OCI-M2 (cell line): ENCODE data around the gene PHLDA2.

Experiments
- DNase-seq: peaks from one replicate; lab custom pipeline; 2025; ENCODE audit not compliant: unreplicated experiment; lab: John Stamatoyannopoulos, UW

PHLDA2 gene, protein sequence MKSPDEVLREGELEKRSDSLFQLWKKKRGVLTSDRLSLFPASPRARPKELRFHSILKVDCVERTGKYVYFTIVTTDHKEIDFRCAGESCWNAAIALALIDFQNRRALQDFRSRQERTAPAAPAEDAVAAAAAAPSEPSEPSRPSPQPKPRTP

DNA sequence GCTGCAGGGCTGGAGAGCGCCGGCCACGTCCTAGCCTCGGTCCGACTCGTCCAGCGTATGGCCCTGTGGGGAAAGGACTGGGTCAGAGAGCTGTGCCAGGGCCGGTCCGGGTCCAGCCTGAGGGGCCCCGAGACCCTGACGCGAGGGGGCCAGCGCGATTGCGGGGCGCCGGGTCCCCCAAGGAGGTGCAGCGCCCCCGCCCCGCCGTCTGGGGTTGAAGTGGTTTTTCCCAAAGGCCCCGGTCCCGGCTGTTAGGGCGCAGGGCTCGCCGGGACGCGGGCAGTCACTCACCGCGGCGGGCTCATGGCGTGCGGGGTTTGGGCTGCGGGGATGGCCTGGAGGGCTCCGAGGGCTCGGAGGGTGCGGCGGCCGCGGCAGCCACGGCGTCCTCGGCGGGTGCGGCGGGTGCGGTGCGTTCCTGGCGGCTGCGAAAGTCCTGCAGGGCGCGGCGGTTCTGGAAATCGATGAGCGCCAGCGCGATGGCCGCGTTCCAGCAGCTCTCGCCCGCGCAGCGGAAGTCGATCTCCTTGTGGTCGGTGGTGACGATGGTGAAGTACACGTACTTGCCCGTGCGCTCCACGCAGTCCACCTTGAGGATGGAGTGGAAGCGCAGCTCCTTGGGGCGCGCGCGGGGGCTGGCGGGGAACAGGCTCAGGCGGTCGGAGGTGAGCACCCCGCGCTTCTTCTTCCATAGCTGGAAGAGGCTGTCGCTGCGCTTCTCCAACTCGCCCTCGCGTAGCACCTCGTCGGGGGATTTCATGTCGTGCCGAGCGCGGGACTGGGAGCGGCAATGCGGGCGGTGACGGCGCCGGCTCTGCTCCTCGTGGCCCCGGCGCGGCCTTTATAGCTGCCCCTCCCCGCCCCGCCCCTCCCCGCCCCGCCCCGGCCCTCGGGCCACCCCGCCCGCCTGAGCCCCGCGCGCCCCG is at the start of gene PHLDA2:
PHLDA2 (minus strand) TSS at position 816 of the 926 bp plus-strand sequence; CDS start at position 760, 56 bp downstream.
- DNase-seq = no peak

DNA sequence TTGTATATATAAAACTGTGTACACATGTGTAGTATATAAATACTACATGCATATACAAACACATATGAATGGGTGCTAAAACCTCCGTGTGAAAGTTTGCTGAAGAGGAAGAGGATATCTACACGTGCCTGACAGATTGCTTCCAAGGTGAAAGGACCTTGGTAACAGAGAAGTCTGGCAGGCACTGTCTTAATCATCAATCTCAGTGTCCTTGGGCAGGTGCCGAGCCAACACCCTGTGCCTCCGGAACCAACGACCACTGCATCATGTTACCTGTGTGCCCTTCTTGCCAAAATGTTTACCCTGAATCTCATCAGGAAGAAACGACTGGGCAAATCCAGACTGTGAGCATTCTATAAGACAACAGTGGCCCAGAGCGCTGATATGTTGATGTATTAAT is 47.9 kb upstream of the PHLDA2 start:
- DNase-seq = no peak

DNA sequence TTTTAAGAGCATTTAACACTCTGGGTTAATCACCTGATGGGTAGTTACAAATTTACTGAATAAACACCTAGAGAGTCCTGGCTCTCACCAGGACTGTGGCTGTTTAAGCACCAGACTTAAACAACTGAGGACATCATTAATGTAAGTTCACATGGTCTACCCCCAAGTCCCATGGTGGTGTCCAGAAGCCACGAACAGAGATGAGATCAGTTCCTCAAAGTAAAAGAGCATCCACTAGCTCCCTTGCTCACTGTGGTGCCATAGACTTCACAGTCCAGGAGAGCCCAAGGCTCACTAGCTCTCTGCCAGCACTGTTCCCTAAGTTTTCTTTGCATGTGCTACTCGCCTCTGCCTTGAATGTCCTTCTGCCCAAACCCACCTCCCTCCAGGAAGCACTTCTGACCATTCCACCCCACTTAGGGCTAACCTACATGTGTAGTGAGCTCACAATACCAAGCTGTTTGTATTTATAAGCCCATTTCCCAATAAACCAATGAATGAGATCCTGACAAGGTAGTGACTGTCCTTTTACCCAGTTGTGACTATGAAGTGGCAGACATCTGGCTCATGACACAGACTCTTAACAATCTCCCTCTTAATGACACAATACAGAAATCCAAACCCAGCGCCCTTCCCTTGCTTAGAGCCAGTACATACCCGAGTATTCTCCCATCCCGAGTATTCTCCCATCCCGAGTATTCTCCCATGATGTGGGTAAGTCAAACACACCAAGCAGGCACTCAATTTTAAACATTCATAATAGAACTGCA is 47.3 kb upstream of the PHLDA2 start:
- DNase-seq = no peak

DNA sequence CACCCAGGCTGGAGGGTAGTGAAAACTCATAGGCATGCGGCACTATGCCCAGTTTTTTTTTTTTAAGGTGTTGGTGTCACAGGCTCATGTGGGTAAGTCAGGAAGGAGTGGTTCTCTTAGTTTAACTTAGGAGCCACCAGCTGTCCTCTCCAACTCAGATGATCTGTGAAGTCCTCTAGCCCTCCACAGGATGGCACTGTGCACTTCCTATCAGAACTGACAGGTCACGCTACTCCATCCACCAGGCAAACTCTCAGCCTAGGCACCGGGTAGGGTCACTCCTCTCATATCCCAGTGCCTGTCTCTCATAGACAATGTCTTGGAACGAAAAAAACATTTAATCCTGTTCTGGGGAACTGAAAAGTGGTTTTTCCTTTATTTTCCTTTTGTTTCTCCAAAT is 46.4 kb upstream of the PHLDA2 start:
- no peak for DNase-seq

DNA sequence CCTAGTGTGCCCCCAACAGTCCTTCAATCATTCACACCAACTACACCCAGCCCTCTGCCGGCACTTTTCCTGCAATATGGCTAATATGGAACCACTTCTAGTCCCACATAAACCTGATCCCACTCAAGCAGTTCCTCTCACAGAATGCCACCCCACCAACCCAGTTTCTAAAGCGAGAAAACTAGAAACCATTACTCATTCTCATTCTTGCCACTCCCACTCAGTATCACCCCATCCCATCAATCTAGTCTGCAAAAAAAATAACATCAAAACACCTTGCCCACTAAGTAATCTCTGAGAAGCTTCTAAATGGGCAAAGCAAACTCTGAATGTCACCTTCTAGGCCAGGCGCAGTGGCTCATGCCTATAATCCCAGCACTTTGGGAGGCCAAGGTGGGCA is 45.1 kb upstream of the PHLDA2 start:
- no peak for DNase-seq

DNA sequence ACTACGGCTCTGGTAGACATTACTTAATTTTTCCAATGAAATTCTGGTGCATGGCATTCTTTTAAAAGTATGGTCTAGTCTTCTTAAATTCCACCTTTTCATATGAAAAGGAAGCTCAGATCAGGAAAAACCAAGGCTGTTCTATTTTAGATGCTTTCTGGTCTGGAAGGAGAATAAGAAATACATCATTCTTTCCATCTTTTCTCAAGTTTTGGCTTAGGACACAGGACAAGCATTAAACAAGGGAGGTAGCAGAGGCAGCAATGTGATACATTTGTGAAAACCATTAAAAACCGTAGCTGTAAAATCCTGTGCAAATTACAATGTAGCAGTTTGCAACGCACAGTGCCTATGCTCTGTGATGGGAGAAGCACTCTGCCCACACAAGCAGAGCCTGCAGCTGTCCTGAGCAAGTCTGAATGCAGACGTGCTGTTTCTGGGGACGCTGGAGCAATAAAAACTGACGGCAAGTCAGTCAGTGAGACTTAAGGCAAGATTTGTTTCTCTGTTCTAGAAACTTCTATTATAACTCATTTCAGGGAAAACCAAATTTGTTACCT is 39.2 kb upstream of the PHLDA2 start:
- no peak for DNase-seq

DNA sequence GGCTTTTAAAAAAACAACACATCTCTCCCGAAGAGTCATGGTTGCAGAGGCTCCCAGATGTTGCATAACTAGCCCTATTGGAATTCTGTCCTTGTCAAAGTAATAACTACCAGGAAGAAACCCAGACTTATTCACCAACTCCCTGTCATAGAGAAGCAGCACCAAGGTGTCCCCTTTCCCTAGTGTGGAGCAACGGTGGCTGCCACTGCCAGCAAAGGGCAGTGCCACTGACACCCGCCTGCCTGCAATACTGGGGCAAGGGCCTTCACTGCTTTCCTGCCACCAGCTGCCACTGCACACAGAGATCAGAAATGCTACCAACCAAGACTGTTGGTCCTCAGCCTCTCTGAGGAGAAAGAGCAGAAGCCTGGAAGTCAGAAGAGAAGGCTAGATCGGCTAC is 35.6 kb upstream of the PHLDA2 start:
- no peak for DNase-seq

DNA sequence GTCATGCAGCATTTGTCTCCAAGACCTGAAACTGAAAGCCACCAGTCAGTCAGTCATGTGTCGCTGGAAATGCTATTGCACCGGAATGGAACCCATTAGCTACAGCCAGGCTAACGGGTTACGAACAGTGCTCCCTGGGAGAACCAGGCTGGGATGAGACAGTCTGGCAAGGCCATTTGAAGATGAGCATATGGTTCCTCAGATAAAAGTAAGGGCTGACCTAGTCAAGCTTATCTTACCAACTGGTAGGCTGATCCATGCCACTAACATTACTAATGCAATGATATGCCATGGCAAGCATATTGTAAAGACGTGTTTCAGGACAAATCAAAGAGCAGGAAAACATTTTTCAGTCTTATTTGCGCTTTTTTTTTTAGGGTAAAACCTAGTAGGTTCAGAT is 34.5 kb upstream of the PHLDA2 start:
- DNase-seq = no peak

DNA sequence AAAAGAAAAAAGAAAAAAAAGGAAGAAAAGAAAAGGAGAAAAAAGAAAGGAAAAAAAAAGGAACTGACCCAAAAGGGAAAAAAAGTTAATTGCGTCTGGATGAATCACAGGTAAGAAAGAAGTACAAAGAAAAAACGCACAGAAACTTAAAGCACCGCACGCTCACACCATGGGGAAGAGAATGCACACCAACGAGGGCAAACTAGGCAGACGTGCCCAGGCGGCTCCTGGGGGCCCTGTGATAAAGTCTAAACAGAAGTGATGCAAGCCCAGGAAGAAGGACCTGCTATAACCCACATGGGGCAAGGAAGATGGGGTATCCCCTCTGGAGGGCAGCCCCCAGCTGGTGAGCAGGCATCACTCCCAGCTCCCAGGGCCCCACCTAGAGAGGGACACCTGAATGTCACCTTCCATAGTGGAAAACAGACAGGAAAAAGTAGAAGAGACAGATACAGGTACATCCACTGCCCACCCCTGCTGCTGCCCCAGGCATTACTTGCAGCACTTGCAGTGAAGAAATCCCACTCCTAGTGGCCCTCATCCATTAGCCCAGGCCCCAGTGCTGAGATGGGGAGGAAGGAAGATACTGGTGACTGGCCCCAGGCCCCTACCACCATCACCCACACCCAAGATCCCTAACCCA is 34.0 kb upstream of the PHLDA2 start:
- no peak for DNase-seq

DNA sequence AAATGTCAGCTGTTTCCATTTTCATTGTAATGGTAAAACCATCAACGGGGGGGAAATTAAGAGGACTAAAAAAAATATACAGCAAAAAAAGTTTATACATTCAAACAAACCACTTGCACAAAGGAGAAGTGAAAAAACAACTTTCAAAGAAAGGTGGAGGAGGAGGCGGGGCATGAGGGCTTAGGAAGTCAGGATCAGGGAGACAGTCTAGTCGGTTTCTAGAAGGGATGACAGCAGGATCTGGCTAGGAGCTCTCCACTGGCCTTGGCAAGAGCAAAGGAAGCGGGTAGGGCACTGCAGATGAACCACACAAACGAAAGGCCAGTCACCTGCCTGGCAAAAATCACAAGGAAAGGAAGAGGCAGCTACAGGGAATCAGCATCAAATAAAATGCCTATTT is 31.9 kb upstream of the PHLDA2 start:
- DNase-seq = no peak

DNA sequence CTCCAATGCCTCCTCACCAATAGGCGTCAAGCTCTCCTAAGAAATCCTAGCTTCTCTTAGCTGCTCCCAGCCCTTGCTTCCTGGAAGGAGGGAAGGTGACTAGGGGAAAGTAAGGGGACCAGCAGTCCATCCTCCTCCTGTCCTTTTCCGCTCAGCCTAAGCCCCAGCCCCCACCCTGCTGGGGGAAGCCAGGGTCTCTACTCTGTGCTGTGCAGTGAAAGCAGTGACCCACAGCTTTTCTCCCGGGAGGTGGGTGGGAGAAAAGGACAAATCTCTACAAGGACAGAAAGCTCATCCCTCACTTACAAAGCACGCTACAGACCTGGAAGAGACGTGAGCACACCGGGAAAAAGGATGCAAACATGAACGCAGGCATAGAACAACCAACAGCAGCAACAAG is 30.9 kb upstream of the PHLDA2 start:
- DNase-seq = no peak

DNA sequence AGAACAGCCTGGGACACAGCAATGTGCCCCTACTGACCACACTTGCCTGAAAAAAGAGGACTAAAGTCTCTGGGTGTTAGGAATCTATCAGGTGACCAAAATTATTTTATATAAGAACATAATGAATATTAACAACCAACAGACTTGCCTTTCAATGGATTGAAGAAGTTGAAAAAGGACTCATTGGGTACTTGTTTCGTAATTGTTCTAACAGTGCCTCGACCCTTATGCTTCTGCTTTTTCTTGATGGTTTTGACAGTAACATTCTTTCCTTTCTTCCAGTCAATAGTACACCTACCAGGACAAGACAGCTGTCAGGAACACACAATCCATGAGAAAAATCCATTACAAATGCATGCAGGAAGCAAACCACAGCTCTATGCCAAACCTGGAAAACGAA is 29.0 kb upstream of the PHLDA2 start:
- DNase-seq = no peak

DNA sequence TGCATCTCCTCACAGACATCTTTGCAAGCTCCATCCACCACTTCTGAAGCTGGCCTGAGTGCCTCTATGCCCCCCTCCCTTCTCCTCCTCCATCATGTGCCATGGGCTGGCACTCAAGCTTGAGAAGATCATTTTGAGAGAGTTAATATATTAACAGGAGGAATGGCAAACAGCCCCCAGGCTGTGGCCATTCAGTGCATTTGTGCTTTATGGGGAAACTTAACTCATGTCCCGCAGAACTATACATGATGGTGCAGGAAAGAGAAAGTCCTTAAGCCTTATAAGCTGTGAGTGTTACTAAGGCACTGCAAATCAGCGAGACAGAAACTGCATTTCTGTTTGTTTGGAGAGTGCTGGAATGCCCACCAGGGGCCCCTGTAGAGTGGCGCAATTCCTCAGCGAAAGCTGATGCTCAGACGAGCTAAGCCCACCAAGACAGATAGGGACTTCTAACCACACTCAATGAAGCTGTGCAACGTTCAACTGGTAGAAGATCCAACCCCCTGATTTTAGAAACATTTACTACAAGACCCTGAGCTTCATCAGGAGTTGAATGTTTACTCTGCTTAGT is 26.8 kb upstream of the PHLDA2 start:
- no peak for DNase-seq

DNA sequence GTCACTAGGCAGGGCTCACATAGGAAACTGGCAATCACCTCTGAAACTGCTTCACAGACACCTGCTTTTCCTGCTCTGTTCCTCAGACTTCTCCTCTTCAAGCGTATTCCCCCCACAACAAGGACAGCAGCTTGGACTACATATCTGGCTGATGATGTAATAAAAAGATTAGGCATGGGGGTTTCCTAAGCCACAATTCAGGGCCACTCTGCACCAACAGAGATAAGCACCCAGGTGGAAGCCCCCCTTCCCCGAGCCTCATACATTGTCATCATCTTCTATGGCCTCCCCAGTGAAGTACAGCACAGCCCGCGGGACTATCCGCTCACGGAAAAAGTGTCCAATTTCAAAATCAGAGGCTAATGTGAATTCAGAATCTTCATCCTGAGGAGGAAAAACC is 25.0 kb upstream of the PHLDA2 start:
- DNase-seq = no peak

DNA sequence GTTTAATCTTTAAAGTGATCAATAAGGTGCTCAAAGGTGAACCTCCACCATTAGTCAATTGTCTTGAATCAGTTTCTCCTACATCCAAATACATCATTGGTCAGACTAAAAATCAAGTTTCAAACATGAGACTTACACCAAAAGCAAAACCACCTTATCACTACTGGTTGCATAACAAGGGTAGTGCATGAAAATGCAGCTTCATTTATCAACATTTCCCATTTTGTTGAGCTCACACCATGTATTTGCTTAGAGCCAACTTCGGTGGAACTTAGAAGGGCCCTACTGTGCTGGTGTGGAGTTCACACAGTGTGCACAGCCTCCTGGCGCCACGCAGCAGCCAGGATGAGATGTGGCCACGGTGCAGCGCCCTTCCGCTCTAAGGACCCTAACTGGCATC is 23.1 kb upstream of the PHLDA2 start:
- no peak for DNase-seq

DNA sequence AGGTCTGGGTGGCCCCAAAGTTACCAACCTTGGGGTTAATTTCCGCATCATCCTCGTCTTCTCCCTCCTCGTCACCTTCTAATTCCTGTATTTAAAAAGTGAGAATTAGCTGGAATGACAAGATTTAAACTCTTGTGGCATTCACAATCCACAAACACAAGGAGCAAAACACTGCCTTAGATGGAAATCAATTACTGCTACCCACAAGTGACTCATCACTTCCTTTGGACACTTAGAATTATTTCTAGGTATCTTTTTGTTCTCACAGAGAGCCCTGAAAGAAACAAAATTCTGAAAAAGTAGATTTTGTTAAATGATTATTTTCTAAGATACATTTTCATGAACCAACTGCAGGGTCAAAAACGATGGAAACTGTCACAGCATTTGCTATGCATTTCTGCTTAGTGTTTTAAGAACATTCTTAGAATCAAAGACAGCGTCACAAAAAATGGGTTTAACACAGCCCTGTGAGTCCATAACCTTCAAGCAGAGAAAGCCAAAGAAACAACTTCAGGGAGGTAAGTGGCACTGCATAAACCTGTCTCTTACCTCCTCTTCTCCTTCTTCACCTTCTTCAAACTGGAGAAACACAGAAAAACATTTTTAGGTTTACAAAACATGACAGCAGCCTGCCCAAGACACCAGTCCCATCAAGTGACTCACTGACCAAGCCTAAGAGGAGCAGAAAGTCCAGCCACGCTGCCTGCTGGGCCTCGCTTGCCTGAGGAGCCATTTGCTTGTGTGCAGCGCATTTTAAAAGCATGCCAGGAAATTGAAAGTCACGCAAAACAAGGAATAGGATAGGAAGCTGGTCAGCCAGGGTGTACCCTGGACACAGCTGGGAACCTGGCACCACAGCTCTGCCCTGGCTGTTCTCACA is 22.3 kb upstream of the PHLDA2 start:
- DNase-seq = no peak

DNA sequence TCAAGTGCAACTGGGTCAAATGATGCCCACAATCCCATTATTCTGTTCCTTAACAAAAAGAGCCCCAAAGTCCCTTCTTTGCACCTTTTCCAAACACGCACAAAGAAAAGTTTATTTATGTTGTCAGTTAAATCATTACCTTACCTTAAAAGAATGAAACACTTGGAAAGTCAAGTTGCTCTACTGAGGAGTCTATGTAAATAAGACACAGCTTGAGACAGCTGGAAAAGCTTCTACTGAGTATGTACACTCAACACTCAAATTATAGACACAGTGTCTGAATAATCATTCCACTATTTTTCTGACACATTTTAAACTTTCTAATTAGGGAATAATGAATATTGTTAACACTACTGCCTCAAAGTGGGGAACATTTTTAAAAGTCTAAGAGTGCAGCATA is 21.6 kb upstream of the PHLDA2 start:
- DNase-seq = no peak

DNA sequence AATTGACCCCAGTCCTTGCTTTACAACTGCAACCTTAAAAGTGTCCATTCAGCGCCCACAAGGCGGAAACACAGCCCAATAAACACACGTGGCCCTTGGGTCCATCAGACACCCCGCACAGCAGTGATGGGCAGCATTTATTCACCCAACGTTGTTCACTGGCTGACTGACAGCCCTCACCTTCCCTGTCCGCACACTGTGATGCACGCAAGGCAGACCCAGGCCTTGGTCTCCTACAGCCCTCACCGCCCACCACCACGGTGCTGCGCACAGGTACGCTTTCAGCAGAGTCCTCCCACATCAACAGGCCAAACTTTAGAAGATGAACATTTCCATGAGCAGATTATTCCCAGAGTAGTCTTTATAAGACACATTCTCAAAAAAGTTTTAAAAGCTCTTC is 20.7 kb upstream of the PHLDA2 start:
- no peak for DNase-seq

DNA sequence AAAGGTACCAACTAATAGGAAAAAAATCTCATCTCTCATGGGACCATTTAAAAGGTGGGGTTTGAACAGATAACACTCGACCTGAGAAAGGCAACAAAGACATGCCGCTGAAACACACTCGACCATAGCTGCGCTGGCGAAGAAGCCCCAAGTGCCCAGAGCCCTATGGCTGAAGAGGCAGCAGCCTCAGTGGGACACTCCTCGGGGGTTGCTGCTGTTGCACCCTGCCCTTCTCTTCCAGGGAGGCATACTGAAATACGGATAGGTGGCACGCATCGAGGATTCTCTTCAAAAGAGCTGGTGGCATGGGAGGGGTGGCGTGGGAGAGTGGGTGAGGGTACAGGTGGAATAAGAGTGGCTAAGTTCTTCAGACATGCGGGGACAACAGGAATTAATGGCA is 18.5 kb upstream of the PHLDA2 start:
- no peak for DNase-seq

DNA sequence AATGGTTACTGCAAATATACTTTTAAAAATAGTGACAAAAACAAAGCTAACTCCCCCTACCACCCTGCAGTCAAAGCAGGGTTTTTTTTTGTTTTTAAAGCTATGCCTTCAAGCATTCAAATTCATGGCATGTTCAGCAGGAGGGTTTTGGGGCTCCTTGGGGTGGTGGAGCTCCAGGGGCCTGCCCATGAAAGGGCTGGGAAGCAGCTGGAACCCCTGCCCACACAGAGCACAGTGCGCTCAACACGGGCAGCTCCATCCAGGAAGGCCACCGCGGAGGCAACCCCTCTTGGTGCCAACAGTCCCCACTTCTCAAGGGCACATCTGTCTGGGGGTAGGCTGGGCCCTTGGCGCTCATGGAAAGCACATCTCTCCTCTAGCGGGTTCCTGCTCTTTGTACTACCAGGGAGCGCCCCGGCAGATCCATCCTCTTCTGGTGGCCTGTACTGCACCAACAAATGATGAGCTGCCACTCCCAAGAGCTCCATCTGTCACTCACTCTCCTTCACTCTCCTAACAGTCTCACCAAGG is 16.6 kb upstream of the PHLDA2 start:
- no peak for DNase-seq
